GM12892 (cell line): ENCODE results near the gene NPR2.

Experiments
- POLR2A ChIP-seq: IDR thresholded peaks from 2 replicates; pipeline ENCODE4 v1.6.1; 2011; ENCODE audit warnings: low read depth, low read length, control low read depth
- POLR2AphosphoS5 ChIP-seq: IDR thresholded peaks from 2 replicates; pipeline ENCODE4 v1.6.1; 2011; ENCODE audit warnings: low read depth, low read length, control low read depth

DNA sequence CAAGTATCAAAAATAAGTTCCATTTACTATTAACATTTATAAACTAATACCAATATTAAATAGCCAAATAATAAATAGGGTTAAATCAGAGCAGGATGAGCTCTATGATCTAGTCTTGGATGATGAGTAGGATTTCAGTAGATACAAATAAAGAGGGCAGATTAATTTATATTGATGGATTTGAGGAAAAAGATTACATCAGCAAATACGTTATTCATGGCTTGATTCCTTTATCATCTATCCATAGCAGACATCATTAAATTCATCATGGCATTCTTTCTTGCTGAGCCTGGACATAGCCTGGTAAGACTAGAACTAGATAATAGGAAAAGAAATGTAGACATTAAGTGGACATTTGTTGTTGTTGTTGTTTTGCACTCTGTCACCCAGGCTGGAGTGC, 23.9 kb upstream of the NPR2 start:
- no peak for TF ChIP-seq POLR2AphosphoS5
- no peak for TF ChIP-seq POLR2A
